ENCODE data around the gene IVNS1ABP. TPM values are rescaled to one million over a fixed set of nuclear protein-coding genes. Genes with fewer than 3 reads are reported as not detected.

IVNS1ABP gene
- total and polyA plus RNA-seq, 2 experiments from 2014 or later: 74.4 to 116 TPM

GRCh38 chr1:185334182-185334581 lies 17.1 kb upstream of the IVNS1ABP start:
- no peak overlapping the region for H2AFZ ChIP-seq
- no peaks in the 10 kb centered on the region for H3K4me1 ChIP-seq (ENCODE audit: insufficient read depth)
- 79% methylated on average over 4 of the region's 4 CpGs for WGBS (ENCODE audit: low lambda C conversion rate, missing lambda C conversion rate)
- no peak for DNase-seq (ENCODE audit: low spot score)
- H3K4me2 ChIP-seq: no peak overlapping the region
- no peaks in the 10 kb centered on the region for H3K27me3 ChIP-seq
- no peak overlapping the region for H3K4me3 ChIP-seq
- no peak overlapping the region for H3K27ac ChIP-seq
- H3K79me2 ChIP-seq: no peaks in the 10 kb centered on the region
- no peaks in the 10 kb centered on the region for H3K36me3 ChIP-seq (replicated peaks; ENCODE audit: insufficient read depth, low read depth)
- no peaks in the 10 kb centered on the region for H4K20me1 ChIP-seq (ENCODE audit: insufficient read depth, poor library complexity, severe bottlenecking)
- TF ChIP-seq CTCF (IDR thresholded peaks at IDR 0.05; ENCODE audit: poor library complexity) (no peak), EZH2 (IDR thresholded peaks at IDR 0.05; ENCODE audit: borderline replicate concordance) (no peak), EZH2phosphoT487 (IDR thresholded peaks at IDR 0.05; ENCODE audit: low read depth, severe bottlenecking, unreplicated experiment) (no peak)
- H3K9me2 ChIP-seq (replicated peaks; ENCODE audit: insufficient read depth): no peaks in the 10 kb centered on the region
- no peaks in the 10 kb centered on the region for H3K9me3 ChIP-seq (ENCODE audit: low read depth)

- H4K20me1 ChIP-seq (ENCODE audit: insufficient read depth, poor library complexity, severe bottlenecking): no peaks in the 10 kb centered on the region
- TF ChIP-seq CTCF (IDR thresholded peaks at IDR 0.05; ENCODE audit: poor library complexity) (no peak), EZH2 (IDR thresholded peaks at IDR 0.05; ENCODE audit: borderline replicate concordance) (no peak), EZH2phosphoT487 (IDR thresholded peaks at IDR 0.05; ENCODE audit: low read depth, severe bottlenecking, unreplicated experiment) (no peak)
- no peak for DNase-seq (ENCODE audit: low spot score)
- no peak overlapping the region for H3K4me3 ChIP-seq
- no peaks in the 10 kb centered on the region for H3K9me3 ChIP-seq (ENCODE audit: low read depth)
- H3K79me2 ChIP-seq: no peaks in the 10 kb centered on the region
- H3K4me1 ChIP-seq (ENCODE audit: insufficient read depth): no peaks in the 10 kb centered on the region
- H2AFZ ChIP-seq: no peak overlapping the region
- no peak overlapping the region for H3K4me2 ChIP-seq
- no peak overlapping the region for H3K27ac ChIP-seq
- H3K36me3 ChIP-seq (replicated peaks; ENCODE audit: insufficient read depth, low read depth): no peaks in the 10 kb centered on the region
- no peaks in the 10 kb centered on the region for H3K27me3 ChIP-seq
- WGBS (ENCODE audit: low lambda C conversion rate, missing lambda C conversion rate): 91% methylated on average over 4 of the region's 4 CpGs
- no peaks in the 10 kb centered on the region for H3K9me2 ChIP-seq (replicated peaks; ENCODE audit: insufficient read depth)
Observed at GRCh38 chr1:185328255-185328654, 11.2 kb upstream of the IVNS1ABP start.

GRCh38 chr1:185325413-185325812 lies 8.4 kb upstream of the IVNS1ABP start:
- no peaks in the 10 kb centered on the region for H3K4me1 ChIP-seq (ENCODE audit: insufficient read depth)
- H2AFZ ChIP-seq: no peak overlapping the region
- H3K9me2 ChIP-seq (replicated peaks; ENCODE audit: insufficient read depth): no peaks in the 10 kb centered on the region
- DNase-seq (ENCODE audit: low spot score): no peak
- WGBS (ENCODE audit: low lambda C conversion rate, missing lambda C conversion rate): 68% methylated on average over 4 of the region's 4 CpGs
- TF ChIP-seq CTCF (IDR thresholded peaks at IDR 0.05; ENCODE audit: poor library complexity): no peak
- no peak for TF ChIP-seq EZH2phosphoT487 (IDR thresholded peaks at IDR 0.05; ENCODE audit: low read depth, severe bottlenecking, unreplicated experiment)
- TF ChIP-seq EZH2 (IDR thresholded peaks at IDR 0.05; ENCODE audit: borderline replicate concordance): no peak
- no peak overlapping the region for H3K4me2 ChIP-seq
- H3K79me2 ChIP-seq: no peaks in the 10 kb centered on the region
- H3K27me3 ChIP-seq: no peaks in the 10 kb centered on the region
- no peaks in the 10 kb centered on the region for H4K20me1 ChIP-seq (ENCODE audit: insufficient read depth, poor library complexity, severe bottlenecking)
- no peaks in the 10 kb centered on the region for H3K9me3 ChIP-seq (ENCODE audit: low read depth)
- H3K27ac ChIP-seq: no peak overlapping the region
- no peaks in the 10 kb centered on the region for H3K36me3 ChIP-seq (replicated peaks; ENCODE audit: insufficient read depth, low read depth)
- no peak overlapping the region for H3K4me3 ChIP-seq

GRCh38 chr1:185324118-185324517 lies 7.1 kb upstream of the IVNS1ABP start:
- no peaks in the 10 kb centered on the region for H3K4me1 ChIP-seq (ENCODE audit: insufficient read depth)
- no peaks in the 10 kb centered on the region for H4K20me1 ChIP-seq (ENCODE audit: insufficient read depth, poor library complexity, severe bottlenecking)
- H3K79me2 ChIP-seq: no peaks in the 10 kb centered on the region
- H3K4me2 ChIP-seq: no peak overlapping the region
- H3K27ac ChIP-seq: no peak overlapping the region
- no peak for DNase-seq (ENCODE audit: low spot score)
- H3K9me2 ChIP-seq (replicated peaks; ENCODE audit: insufficient read depth): no peaks in the 10 kb centered on the region
- no peak overlapping the region for H3K4me3 ChIP-seq
- 97% methylated on average over 3 of the region's 3 CpGs for WGBS (ENCODE audit: low lambda C conversion rate, missing lambda C conversion rate)
- no peak overlapping the region for H2AFZ ChIP-seq
- no peaks in the 10 kb centered on the region for H3K27me3 ChIP-seq
- no peak for TF ChIP-seq EZH2 (IDR thresholded peaks at IDR 0.05; ENCODE audit: borderline replicate concordance)
- no peak for TF ChIP-seq CTCF (IDR thresholded peaks at IDR 0.05; ENCODE audit: poor library complexity)
- TF ChIP-seq EZH2phosphoT487 (IDR thresholded peaks at IDR 0.05; ENCODE audit: low read depth, severe bottlenecking, unreplicated experiment): no peak
- H3K9me3 ChIP-seq (ENCODE audit: low read depth): no peaks in the 10 kb centered on the region
- no peaks in the 10 kb centered on the region for H3K36me3 ChIP-seq (replicated peaks; ENCODE audit: insufficient read depth, low read depth)

Data from hepatocyte (in vitro differentiated cells).